A549 treated with AZD9567 at 1 μM for 4 hours (cell line): Measurements from ENCODE around the gene ZNF614. TPM values are rescaled to one million over a fixed set of nuclear protein-coding genes. Genes with fewer than 3 reads are reported as not detected.

Source experiments
- total RNA-seq: library from RNA; stranded (reverse); fragments of 200-300 nt; extraction: Qiagen RNA extraction; gene quantifications from 5 replicates; pipeline ENCODE4 v1.2.3, GENCODE V29; 2022; ENCODE audit not compliant: insufficient read depth

ZNF614 gene
- total RNA-seq, result 2.9 to 4.3 TPM (median 3.4 TPM) in 5 replicates

DNA sequence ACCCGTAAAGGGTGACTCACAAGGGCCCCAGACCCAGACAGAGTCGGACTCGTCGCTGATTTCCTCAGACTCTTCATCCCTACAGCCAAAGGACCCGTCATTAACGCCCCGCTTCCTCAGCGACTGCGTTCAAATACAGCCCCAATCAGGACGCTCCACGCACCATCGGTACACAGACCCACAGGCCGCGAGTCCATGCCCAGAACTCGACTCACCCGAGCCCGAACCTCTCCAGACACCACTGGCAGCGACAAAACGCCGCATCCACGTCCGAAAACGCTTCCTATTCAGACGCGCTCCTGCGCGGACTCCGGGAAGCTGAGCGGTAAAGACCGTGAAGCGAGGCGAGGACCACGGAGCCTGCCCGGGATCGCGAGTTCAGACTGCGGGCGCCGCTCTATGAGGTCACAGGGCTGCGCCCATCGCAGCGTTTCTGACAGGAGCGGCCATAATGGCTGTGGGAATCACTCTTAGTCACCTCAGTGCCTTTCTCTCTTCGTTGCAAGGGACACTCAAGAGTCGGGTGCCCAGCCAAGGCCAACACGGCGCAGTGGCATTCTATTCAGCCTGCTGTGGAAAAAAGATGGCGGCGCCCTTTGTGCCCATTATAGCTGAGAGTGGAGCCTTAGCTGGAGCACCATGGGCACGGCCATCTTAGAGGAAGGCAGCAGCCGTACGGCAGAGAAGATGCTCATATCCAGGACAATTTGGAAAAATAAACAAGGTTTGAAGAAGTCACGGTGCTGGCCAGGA, at the start of gene ZNF614:
TSS of gene ZNF614 (minus strand) at position 353 of the 753 bp plus-strand sequence. CDS start 2,634 bp downstream, outside the sequence.

GRCh38 chr19:52048555-52049501, 20.6 kb upstream of the ZNF614 start, which contains the start of gene ZNF432:
Gene ZNF432, minus strand, starts transcription at chr19:52048838. Its CDS starts 1,970 bp downstream, at chr19:52046868.

DNA sequence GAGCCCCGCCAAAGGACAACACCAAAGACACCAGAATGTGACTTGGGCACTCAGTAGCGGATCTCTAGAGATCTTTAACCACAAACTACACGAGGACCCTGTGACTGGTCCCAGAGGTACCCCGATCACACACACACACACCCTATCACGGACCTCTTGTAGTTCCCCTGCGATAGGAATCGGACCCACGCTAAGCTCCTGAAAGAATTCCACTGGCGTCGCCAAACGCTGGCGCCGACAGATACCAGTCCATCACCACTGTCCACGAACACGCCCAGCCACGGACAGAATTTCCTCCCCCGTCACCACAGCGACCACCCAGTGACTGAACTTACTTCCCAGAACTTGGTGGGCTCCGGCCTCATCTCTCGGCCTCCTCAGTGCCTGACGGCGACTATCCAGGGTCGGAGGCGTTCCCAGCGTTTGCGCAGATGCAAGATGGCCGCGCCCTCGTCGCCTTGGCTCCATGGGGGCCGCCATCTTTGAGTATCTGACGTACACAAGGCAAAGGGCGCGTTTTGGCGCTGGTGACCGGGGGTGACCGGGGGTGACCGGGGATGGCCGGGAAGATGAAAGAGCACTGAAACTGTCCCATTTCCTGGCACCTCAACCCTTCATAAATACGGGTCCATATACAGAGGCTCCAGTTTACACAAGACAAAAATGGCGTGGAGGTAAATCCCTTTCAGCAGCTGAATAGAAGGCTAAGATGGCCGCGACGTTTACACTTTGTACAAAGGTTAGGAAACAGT, 20.2 kb downstream of the ZNF614 start, which contains the start of gene ZNF615:
TSS of gene ZNF615 (minus strand) at position 406 of the 752 bp plus-strand sequence. CDS start 4,500 bp downstream, outside the sequence.

GRCh38 chr19:51986309-51987291, 41.6 kb downstream of the ZNF614 start, which contains the start of gene ZNF350:
Gene ZNF350, minus strand, starts transcription at chr19:51986840. Its CDS starts 12,480 bp downstream, at chr19:51974360.

Other genes with a start within 250 kb of the ZNF614 start
- gene FPR3, start 233.2 kb downstream of the ZNF614 start, total RNA-seq, result not detected in 5 replicates
- gene ZNF577, start 140.4 kb downstream of the ZNF614 start, total RNA-seq, result 0.03 to 0.08 TPM (median 0.06 TPM) in 3 of 5 replicates, not detected in the others
- gene ZNF649, start 123.4 kb downstream of the ZNF614 start, total RNA-seq, result 0.11 to 0.35 TPM (median 0.17 TPM) in 4 of 5 replicates, not detected in the other
- gene ZNF613, start 100.9 kb downstream of the ZNF614 start, total RNA-seq, result 0.75 to 2.2 TPM (median 1.3 TPM) in 4 of 5 replicates, not detected in the other
- 3.3 to 8.1 TPM (median 3.9 TPM) in 5 replicates for gene ZNF350, start 41.5 kb downstream of the ZNF614 start, total RNA-seq
- gene ZNF615, start 20.2 kb downstream of the ZNF614 start, total RNA-seq, result 2.6 to 4.6 TPM (median 4.1 TPM) in 5 replicates
- 1.4 to 1.9 TPM (median 1.7 TPM) in 4 of 5 replicates, not detected in the other for gene ZNF432, start 20.5 kb upstream of the ZNF614 start, total RNA-seq
- 1.5 to 3.1 TPM (median 1.9 TPM) in 5 replicates for gene ZNF841, start 67.4 kb upstream of the ZNF614 start, total RNA-seq
- 0.52 to 4.3 TPM (median 0.91 TPM) in 5 replicates for gene ZNF616, start 111.6 kb upstream of the ZNF614 start, total RNA-seq
- 0.53 to 1.1 TPM (median 0.69 TPM) in 5 replicates for gene ZNF836, start 143.2 kb upstream of the ZNF614 start, total RNA-seq
- 268 to 309 TPM (median 304 TPM) in 5 replicates for gene PPP2R1A, start 161.7 kb upstream of the ZNF614 start, total RNA-seq
- gene ZNF766, start 241.2 kb upstream of the ZNF614 start, total RNA-seq, result 6.9 to 9.6 TPM (median 8.5 TPM) in 5 replicates